DMS153 treated with DMSO at 0.1 percent for 48 hours (cell line): ENCODE data around the gene GGACT.

ENCODE experiments used
- DNase-seq: peaks from one replicate; lab custom pipeline; 2025; ENCODE audit not compliant: unreplicated experiment; lab: John Stamatoyannopoulos, UW

GGACT gene

GRCh38 chr13:100483841-100484381 lies 104.7 kb downstream of the GGACT start:
- peak; percentile 20 for DNase-seq

- DNase-seq, result no peak
These were observed 105.5 kb downstream of the GGACT start for GRCh38 chr13:100483139-100483538.

- DNase-seq, result no peak
These were observed 107.9 kb downstream of the GGACT start for GRCh38 chr13:100480676-100481075.
